ENCODE data around the gene CEPT1. TPM values are rescaled to one million over a fixed set of nuclear protein-coding genes. Genes with fewer than 3 reads are reported as not detected.

The CEPT1 gene
- polyA plus RNA-seq, 3 donors from 2014 or later, result 14.7 to 20.9 (median 19.2) TPM

GRCh38 chr1:111201275-111202090 lies 61.5 kb downstream of the CEPT1 start:
- H3K36me3 Mint-ChIP-seq, result peaks cover 25 to 34% (median 30%) of the 10 kb centered on the region in 3 donors
- no peak for DNase-seq
- H3K4me1 Mint-ChIP-seq, result peaks cover 73 to 82% of the 10 kb centered on the region in 2 donors

DNA sequence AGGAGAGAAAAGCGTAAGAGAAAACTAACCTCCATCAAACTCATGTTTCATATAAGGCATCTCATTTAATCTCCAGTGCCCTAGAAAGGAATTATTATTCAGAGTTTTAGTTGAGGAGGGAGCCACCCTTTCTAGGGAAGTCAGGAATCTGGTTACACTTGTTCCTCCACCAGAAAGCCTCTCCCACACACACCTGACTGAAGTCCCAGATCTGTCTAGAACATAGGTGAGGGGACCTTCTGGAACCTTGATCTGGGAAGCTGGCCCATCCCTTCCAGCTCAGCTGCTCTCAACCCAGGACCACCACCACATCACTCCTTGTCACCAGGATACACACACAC lies 62.3 kb downstream of the CEPT1 start:
- Mint-ChIP-seq H3K27me3 (ENCODE audit: low read depth in 3 of 3) (peaks cover 11 to 34% (median 19%) of the 10 kb centered on the region in 3 donors), H3K4me1 (peaks cover 69 to 79% of the 10 kb centered on the region in 2 donors), H3K9me3 (no peaks in the 10 kb centered on the region), H3K27ac (peak overlapping the region; percentile 95 to 99 (median 98)), H3K4me3 (peak overlapping the region; percentile 96 to 100 (median 99)), H3K36me3 (peaks cover 16 to 26% (median 22%) of the 10 kb centered on the region in 3 donors)
- no peak for DNase-seq

More at GRCh38 chr1:111201275-111202090, 61.5 kb downstream of the CEPT1 start:
- Mint-ChIP-seq H3K27me3 (ENCODE audit: low read depth in 3 of 3) (peaks cover 11 to 36% (median 19%) of the 10 kb centered on the region in 3 donors), H3K4me3 (peak overlapping the region; percentile 96 to 100 (median 99)), H3K9me3 (no peaks in the 10 kb centered on the region), H3K27ac (peak overlapping the region; percentile 95 to 99 (median 98))

- Mint-ChIP-seq H3K27ac (peak overlapping the region; percentile 95 to 99 (median 98)), H3K4me3 (peak overlapping the region; percentile 96 to 100 (median 99)), H3K36me3 (peaks cover 10 to 20% (median 15%) of the 10 kb centered on the region in 3 donors), H3K27me3 (ENCODE audit: low read depth in 3 of 3) (peaks cover 11 to 34% (median 19%) of the 10 kb centered on the region in 3 donors), H3K4me1 (peaks cover 64 to 78% of the 10 kb centered on the region in 2 donors), H3K9me3 (no peaks in the 10 kb centered on the region)
- DNase-seq, result no peak
Measured at GRCh38 chr1:111202707-111203623, 62.9 kb downstream of the CEPT1 start.

DNA sequence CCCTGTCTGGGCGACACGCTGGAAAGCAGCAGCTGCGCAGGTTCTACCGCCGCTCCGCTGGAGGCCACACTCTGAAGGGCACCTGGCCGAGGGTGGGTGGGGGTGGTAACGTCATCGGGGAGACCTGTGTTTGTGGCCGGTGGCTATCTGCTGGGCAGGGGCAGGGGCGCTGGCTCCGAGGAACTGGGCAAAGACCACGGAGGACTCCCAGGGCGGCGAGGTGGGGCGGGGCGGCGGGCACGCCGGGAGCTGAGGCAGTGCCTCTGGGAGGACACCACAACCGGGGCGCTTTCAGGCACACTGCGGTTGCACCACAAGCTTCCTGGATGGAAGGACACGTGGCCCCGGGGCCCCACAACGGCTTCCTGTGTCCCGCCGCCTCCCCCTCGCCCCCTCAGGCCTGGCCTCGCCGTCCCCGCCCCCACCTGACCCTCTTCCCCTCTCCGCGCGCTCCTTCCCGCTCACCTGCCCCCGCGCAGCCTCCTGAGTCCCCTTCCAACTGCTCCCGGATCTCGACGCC lies 63.7 kb downstream of the CEPT1 start:
- Mint-ChIP-seq H3K36me3 (peaks cover 2 to 12% (median 8%) of the 10 kb centered on the region in 3 donors), H3K4me3 (peak overlapping the region; percentile 96 to 100 (median 99)), H3K4me1 (peaks cover 64 to 72% of the 10 kb centered on the region in 2 donors), H3K9me3 (no peaks in the 10 kb centered on the region), H3K27ac (peak overlapping the region; percentile 95 to 99 (median 98)), H3K27me3 (ENCODE audit: low read depth in 3 of 3) (peaks cover 11 to 34% (median 19%) of the 10 kb centered on the region in 3 donors)
- peak; percentile 90 to 92 (median 90) for DNase-seq

DNA sequence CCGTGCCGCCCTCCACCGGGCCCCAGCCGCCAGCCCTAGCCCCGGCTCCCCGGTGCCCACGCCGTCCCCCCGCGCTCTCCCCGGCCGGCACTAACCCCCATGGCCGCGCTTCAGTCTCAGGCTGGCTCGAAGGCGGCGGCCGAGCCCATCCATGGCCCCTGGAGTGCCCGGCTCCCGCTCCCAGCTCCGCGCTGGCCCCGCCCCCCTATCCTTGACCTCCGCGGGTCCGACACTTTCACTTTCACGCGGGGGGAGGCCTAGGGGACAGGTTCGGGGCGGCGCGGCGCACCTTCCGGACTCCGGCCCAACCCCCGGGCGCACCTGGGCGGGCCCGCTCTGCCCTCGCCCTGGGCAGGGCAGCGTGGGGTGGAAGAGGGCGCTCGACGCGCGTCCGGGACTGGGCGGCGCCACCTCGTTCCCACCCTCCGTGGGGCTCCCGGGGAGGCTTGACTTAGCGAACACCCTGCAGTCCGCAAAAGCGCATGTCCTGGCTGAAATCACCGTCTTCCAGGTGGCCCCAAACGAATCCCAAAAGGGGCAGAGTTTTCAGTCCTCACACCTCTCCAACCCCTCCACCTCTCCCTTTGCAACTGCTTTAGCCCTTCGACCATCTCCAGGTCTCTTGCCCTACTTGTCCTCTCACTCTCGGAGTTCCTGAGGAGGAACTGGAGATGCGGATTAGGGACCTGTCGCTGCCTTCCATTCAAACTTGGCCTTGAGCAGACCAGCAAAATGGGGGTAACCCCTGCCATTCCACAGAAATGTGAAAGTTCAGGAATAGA lies 64.4 kb downstream of the CEPT1 start:
- peak; percentile 76 to 81 (median 81) for DNase-seq
- Mint-ChIP-seq H3K4me3 (peak overlapping the region; percentile 96 to 100 (median 99)), H3K4me1 (peaks cover 64 to 72% of the 10 kb centered on the region in 2 donors), H3K27ac (peak overlapping the region; percentile 95 to 99 (median 98)), H3K9me3 (no peaks in the 10 kb centered on the region), H3K27me3 (ENCODE audit: low read depth in 3 of 3) (peaks cover 11 to 32% (median 19%) of the 10 kb centered on the region in 3 donors), H3K36me3 (peaks cover 0 to 9% (median 6%) of the 10 kb centered on the region in 3 donors)

DNA sequence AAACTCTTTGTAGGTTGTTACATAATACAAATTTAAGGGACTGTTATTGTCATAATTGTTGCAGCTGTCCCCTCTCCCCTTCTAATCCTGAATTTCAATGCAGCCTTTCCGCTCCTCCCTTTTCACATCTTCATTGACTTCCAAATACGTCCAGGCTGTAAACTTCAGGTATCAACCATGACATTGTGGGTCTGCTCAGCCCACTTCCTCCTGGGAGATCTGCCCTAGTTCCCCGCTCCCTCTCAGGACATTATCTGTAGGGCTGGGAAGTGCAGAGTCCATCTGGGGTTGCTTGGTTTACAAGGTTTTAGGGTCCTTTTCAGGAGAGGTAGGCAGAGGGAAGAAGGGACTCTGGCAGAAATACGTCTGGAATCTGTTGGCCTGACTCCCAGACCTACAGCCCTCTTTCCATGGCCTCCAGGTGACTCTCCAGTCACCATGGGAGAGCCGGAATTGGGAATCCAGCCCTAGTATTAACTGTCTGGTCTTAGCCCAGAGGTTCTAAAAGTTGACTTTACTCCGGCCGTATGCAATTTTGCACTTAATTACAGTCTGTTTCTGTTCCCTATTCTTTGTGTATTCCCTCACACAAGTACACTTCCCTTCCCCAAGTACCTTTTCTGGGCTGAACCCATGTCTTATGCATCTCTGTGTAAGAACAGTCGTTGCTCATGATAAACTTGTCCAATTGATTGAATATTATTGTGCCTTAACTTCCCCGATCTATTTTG lies 65.1 kb downstream of the CEPT1 start:
- no peak for DNase-seq
- Mint-ChIP-seq H3K9me3 (no peaks in the 10 kb centered on the region), H3K27me3 (ENCODE audit: low read depth in 3 of 3) (peaks cover 11 to 27% (median 19%) of the 10 kb centered on the region in 3 donors)

GRCh38 chr1:111205714-111206050 lies 65.7 kb downstream of the CEPT1 start:
- Mint-ChIP-seq H3K36me3 (no peaks in the 10 kb centered on the region), H3K4me1 (peaks cover 54 to 62% of the 10 kb centered on the region in 2 donors), H3K9me3 (no peaks in the 10 kb centered on the region), H3K4me3 (peak overlapping the region; percentile 13 to 99 (median 86)), H3K27me3 (ENCODE audit: low read depth in 3 of 3) (peaks cover 11 to 26% (median 19%) of the 10 kb centered on the region in 3 donors), H3K27ac (peak overlapping the region; percentile 93 to 99 (median 98))
- no peak for DNase-seq

More for the DNA sequence above, 65.1 kb downstream of the CEPT1 start:
- Mint-ChIP-seq H3K4me3 (peak overlapping the region; percentile 86 to 100 (median 97)), H3K36me3 (peaks cover 0 to 3% (median under 1%) of the 10 kb centered on the region in 3 donors), H3K27ac (peak overlapping the region; percentile 93 to 99 (median 98)), H3K4me1 (peaks cover 60 to 67% of the 10 kb centered on the region in 2 donors)

- Mint-ChIP-seq H3K27ac (no peak overlapping the region), H3K4me1 (peaks cover 40 to 54% of the 10 kb centered on the region in 2 donors), H3K36me3 (no peaks in the 10 kb centered on the region), H3K27me3 (ENCODE audit: low read depth in 3 of 3) (peaks cover 6 to 11% (median 7%) of the 10 kb centered on the region in 3 donors), H3K4me3 (no peak overlapping the region), H3K9me3 (no peaks in the 10 kb centered on the region)
- no peak for DNase-seq
Measured at GRCh38 chr1:111208921-111209320, 68.9 kb downstream of the CEPT1 start.

GRCh38 chr1:111209622-111210021 lies 69.6 kb downstream of the CEPT1 start:
- H3K27ac Mint-ChIP-seq, result no peak overlapping the region
- peaks cover 46 to 59% of the 10 kb centered on the region in 2 donors for H3K4me1 Mint-ChIP-seq
- no peak for DNase-seq
- peaks cover 4 to 6% (median 6%) of the 10 kb centered on the region in 3 donors for H3K27me3 Mint-ChIP-seq (ENCODE audit: low read depth in 3 of 3)
- no peaks in the 10 kb centered on the region for H3K9me3 Mint-ChIP-seq
- no peak overlapping the region for H3K4me3 Mint-ChIP-seq
- no peaks in the 10 kb centered on the region for H3K36me3 Mint-ChIP-seq

GRCh38 chr1:111211921-111212320 lies 71.9 kb downstream of the CEPT1 start:
- DNase-seq, result no peak
- Mint-ChIP-seq H3K27me3 (ENCODE audit: low read depth in 3 of 3) (peaks cover 9 to 18% (median 10%) of the 10 kb centered on the region in 3 donors), H3K36me3 (peaks cover 0 to 4% (median 0%) of the 10 kb centered on the region in 3 donors), H3K4me1 (peaks cover 51 to 62% of the 10 kb centered on the region in 2 donors), H3K9me3 (peaks cover 0 to 6% (median 0%) of the 10 kb centered on the region in 6 donors), H3K27ac (no peak overlapping the region), H3K4me3 (no peak overlapping the region)

DNA sequence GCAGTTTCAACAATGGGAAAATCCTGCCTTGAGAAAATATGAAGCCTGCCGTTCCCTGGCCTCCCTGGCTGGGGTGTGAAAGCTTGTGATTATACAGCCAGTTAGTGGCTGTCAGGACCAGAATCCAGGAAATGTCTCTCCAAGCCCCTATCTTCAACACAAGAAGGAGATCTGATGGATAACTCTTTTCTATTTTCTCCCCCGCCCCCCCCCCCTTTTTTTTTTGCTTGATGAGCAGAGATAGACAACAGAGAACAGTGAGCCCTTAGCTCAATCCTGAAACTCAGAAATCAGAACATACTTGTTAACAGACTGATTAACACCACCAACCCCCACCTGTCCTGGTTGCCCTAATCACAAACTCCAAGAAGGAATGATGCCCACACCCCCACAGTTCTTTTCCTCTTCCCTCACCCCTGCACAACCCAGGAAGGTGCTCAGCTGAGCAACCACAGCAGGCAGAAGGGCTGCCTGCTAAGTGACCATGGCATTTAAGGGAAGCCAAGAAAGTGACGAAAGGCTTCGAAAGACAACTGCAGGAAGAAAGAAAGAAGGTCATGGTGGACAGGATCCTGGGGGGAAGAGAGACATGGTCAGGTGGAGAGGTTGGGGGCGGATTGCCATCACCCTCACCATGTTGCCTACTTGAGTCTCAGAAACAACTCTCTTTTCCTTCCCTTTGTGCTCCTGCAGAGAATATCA lies 72.8 kb downstream of the CEPT1 start:
- Mint-ChIP-seq H3K4me3 (peak overlapping the region; percentile 65 to 84 (median 74)), H3K9me3 (peaks cover 0 to 6% (median 0%) of the 10 kb centered on the region in 6 donors), H3K36me3 (peaks cover 0 to 4% (median 0%) of the 10 kb centered on the region in 3 donors), H3K27me3 (ENCODE audit: low read depth in 3 of 3) (peaks cover 10 to 18% (median 11%) of the 10 kb centered on the region in 3 donors), H3K27ac (peak overlapping the region; percentile 97 to 99 (median 98)), H3K4me1 (peaks cover 56 to 62% of the 10 kb centered on the region in 2 donors)
- DNase-seq, result no peak
